Suprapubic skin (tissue), 3 donors: ENCODE measurements around the gene FOXC1.

ENCODE experiments used
- CTCF ChIP-seq, 2 donors: fragments of 200-600 bp in 1 of 2; fragments of 450-650 bp in 1 of 2; sonication (generic) in 1 of 2; IDR thresholded peaks; one replicate each; pipeline ENCODE4 v1.5.1; 2016 to 2019; ENCODE audit warnings: antibody characterized with exemption in 2 of 2, mild to moderate bottlenecking in 1 of 2, moderate library complexity in 1 of 2
- EP300 ChIP-seq: sonication (generic); formaldehyde crosslinking; IDR thresholded peaks from one replicate; pipeline ENCODE4 v1.6.1; 2017; ENCODE audit warnings: antibody characterized with exemption

- TF ChIP-seq CTCF (IDR thresholded peaks at IDR 0.05) (no peak), EP300 (no peak)
These were observed 16.3 kb upstream of the FOXC1 start for GRCh38 chr6:1593286-1593957.
